Thymus (tissue), 11 donors: Measurements from ENCODE around the gene ALAS1. TPM values are rescaled to one million over a fixed set of nuclear protein-coding genes. Genes with fewer than 3 reads are reported as not detected.

Experiments
- DNase-seq, 9 donors: peaks; one replicate each; pipeline ENCODE4 v3.0.0-alpha.2; 2013; ENCODE audit warnings: low spot score in 9 of 9, low read depth in 6 of 9, missing footprints in 1 of 9
- H3K27ac ChIP-seq, 2 donors: one replicate each; pipeline ENCODE4 v1.5.1; 2013; ENCODE audit warnings: control low read depth in 1 of 2, low read depth in 1 of 2, low read length in 1 of 2, mild to moderate bottlenecking in 1 of 2, moderate library complexity in 1 of 2
- H3K27me3 ChIP-seq, 2 donors: one replicate each; pipeline ENCODE4 v1.5.1; 2013; ENCODE audit warnings: low read length in 1 of 2; ENCODE audit not compliant: control insufficient read depth in 2 of 2, insufficient read depth in 1 of 2
- H3K36me3 ChIP-seq, 2 donors: one replicate each; pipeline ENCODE4 v1.5.1; 2013; ENCODE audit warnings: low read length in 1 of 2, mild to moderate bottlenecking in 1 of 2, moderate library complexity in 1 of 2; ENCODE audit not compliant: control insufficient read depth in 2 of 2, insufficient read depth in 2 of 2
- H3K4me1 ChIP-seq, 2 donors: one replicate each; pipeline ENCODE4 v1.5.1; 2013; ENCODE audit warnings: low read length in 2 of 2; ENCODE audit not compliant: control insufficient read depth in 2 of 2, insufficient read depth in 2 of 2
- H3K4me3 ChIP-seq, 2 donors: one replicate each; pipeline ENCODE4 v1.5.1; 2013; ENCODE audit warnings: low read length in 2 of 2, control low read depth in 1 of 2, mild to moderate bottlenecking in 1 of 2
- H3K9me3 ChIP-seq, 2 donors: one replicate each; pipeline ENCODE4 v1.5.1; 2013; ENCODE audit warnings: low read length in 1 of 2, mild to moderate bottlenecking in 1 of 2; ENCODE audit not compliant: control insufficient read depth in 2 of 2, insufficient read depth in 1 of 2
- WGBS: extraction: QIAGEN DNeasy Blood & Tissue Kit; methylation state at CpG from one replicate; pipeline ENCODE4 v1.1.7; 2013; 5-methylcytosine and 5-hydroxymethylcytosine counted together
- polyA plus RNA-seq: library from polyadenylated mRNA; stranded (reverse); fragments of 200-250 nt; gene quantifications from one replicate; pipeline ENCODE4 v1.2.3, GENCODE V29; 2013
- total RNA-seq: library from RNA; stranded (reverse); fragments of 120-200 nt; gene quantifications from one replicate; pipeline ENCODE4 v1.2.4, GENCODE V29; 2013
- donor health status: healthy.

Gene ALAS1
- total and polyA plus RNA-seq, 2 donors, result 22.8 to 34.5 TPM

GRCh38 chr3:52231502-52232278 is 33.7 kb downstream of the ALAS1 start:
- peaks cover 0 to under 1% of the 10 kb centered on the region in 2 donors for H3K9me3 ChIP-seq
- H3K36me3 ChIP-seq, result peaks cover 81 to 83% of the 10 kb centered on the region in 2 donors
- 72% methylated on average over 34 of the region's 34 CpGs for WGBS
- peak in 5 of 9 donors; percentile 65 to 87 (median 80) for DNase-seq
- H3K27ac ChIP-seq, result peak overlapping the region in 1 of 2 donors; percentile 23
- H3K27me3 ChIP-seq, result no peaks in the 10 kb centered on the region
- no peak overlapping the region for H3K4me3 ChIP-seq
- H3K4me1 ChIP-seq, result peaks cover 18 to 55% of the 10 kb centered on the region in 2 donors

DNA sequence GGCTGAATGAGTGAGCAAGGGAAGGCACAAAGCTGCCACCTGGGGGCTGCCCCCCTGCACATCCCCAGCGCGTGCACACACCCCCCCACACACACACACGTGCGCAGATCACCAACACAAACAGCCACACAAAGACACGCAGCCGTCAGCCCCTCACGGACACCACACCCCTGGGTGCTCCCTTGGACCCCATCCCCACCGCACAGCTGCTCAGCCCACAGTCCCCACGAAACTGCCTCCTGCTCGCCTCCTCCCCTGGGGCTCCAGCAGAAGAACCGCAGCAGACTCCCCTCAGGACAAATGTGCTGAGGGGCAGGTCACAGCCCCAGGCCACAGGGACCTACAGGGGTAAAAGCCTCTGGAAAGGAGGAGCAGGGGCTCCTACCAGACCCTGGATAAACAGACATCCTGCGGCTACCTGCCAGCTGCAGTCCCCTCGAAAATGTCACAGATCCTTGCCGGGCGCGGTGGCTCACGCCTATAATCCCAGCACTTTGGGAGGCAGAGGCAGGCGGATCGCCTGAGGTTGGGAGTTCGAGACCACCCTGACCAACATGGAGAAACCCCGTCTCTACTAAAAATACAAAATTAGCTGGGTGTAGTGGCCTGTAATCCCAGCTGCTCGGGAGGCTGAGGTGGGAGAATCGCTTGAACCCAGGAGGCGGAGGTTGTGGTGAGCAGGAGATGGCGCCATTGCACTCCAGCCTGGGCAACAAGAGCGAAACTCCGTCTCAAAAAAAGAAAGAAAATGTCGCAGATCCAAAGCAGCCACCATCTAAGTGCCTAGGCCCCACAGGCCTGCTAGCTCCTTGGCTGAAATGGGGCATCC is 34.5 kb downstream of the ALAS1 start:
- Histone ChIP-seq H3K4me3 (no peak overlapping the region), H3K4me1 (peaks cover 16 to 55% of the 10 kb centered on the region in 2 donors), H3K27ac (peak overlapping the region in 1 of 2 donors; percentile 41), H3K27me3 (no peaks in the 10 kb centered on the region), H3K9me3 (no peaks in the 10 kb centered on the region), H3K36me3 (peaks cover 77 to 84% of the 10 kb centered on the region in 2 donors)
- 85% methylated on average over 28 of the region's 28 CpGs for WGBS
- DNase-seq, result no peak

DNA sequence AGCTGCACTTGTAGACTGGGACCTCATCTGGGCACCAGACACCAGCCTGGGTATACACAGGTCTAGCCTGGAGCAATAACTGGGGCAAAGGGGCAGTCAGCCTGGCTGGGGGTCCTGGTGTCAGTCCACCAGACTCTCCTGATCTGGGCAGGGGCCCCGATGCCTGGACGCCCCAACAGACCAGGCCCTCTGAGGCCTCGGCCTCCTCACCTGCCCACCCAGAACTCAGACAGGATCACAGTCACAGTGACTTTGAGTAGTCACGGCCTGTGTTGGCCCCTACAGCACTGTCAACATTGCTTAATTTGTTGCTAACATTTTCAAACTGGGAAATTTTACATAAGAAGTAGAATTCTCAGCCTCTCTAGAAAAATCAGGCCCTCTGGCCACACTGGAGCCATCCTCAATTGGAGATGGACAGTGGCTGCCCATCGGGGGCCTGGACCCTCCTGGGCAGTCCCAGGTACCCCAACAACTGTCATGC is 35.2 kb downstream of the ALAS1 start:
- H3K27me3 ChIP-seq, result no peaks in the 10 kb centered on the region
- no peak for DNase-seq
- WGBS, result 98% methylated on average over 5 of the region's 5 CpGs
- no peak overlapping the region for H3K4me3 ChIP-seq
- peaks cover 72 to 79% of the 10 kb centered on the region in 2 donors for H3K36me3 ChIP-seq
- H3K9me3 ChIP-seq, result no peaks in the 10 kb centered on the region
- H3K4me1 ChIP-seq, result peaks cover 22 to 55% of the 10 kb centered on the region in 2 donors
- peak overlapping the region in 1 of 2 donors; percentile 41 for H3K27ac ChIP-seq

DNA sequence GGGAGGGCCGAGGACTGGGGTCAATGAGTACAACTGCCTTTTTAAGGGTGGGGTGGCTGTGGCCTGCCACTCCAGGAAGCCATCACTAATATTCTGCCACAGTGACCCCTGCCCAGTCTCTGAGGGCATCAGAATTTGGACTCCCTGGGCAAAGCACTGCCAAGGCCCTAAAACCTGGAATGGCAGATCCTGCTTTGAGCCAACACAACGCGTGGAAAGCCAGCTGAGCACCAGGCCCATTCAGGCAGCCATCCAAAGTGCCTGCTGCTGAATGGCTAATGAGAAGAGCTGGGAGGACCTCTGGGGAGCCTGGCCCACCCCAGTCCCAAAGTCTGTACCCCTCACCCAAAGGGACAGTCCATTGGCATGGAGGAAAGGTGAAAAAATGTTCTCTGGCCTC is 36.0 kb downstream of the ALAS1 start:
- Histone ChIP-seq H3K4me1 (peaks cover 24 to 53% of the 10 kb centered on the region in 2 donors), H3K36me3 (peaks cover 64 to 71% of the 10 kb centered on the region in 2 donors), H3K4me3 (no peak overlapping the region), H3K9me3 (no peaks in the 10 kb centered on the region), H3K27me3 (no peaks in the 10 kb centered on the region), H3K27ac (no peak overlapping the region)
- WGBS, result 98% methylated on average over 3 of the region's 3 CpGs
- DNase-seq, result no peak

DNA sequence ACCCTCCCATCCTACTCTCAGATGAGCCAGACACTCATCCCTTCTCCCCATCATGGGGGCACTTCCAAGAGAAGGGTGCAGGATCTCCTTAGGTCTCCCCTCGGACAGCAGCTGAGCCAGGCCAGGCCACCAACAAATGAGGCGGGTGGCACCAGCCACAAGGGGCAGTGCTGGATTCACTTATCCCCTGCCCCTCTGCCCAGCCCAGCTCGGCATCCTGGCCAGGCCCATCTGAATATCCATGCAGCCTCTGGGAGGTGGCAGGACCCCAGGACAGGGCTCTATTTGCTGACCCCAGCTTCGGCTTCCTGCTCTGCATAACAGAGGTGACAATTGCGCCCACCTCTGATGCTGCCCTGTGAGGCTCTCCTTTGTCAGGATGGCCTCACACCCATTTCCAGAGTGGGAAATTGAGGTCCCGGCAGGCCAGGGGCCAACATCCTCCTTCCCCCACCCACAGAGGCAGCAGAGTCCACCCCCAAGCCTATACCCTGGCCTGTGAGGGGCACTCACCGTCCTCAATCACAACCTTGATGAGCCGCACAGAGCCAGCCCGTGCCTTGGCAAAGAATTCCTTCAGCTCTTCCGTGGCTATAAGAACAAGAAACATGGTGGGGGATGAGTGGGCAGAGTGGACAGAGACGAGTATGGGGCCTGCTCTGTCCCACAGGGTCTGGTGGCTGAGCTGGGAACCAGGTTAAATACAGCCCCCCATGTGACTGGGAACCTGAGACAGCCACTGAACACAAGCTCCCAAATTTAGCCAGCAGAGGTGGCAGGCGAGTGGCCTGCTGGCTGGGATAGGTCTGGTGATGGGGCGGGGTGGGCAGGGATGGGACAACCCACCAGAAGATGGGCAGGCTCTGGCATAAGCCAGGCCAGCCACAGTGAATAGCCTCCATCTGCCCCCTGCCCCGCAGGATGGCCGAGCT is 36.8 kb downstream of the ALAS1 start:
- Histone ChIP-seq H3K27ac (no peak overlapping the region), H3K9me3 (no peaks in the 10 kb centered on the region), H3K36me3 (peaks cover 56 to 63% of the 10 kb centered on the region in 2 donors), H3K27me3 (no peaks in the 10 kb centered on the region), H3K4me1 (peaks cover 27 to 57% of the 10 kb centered on the region in 2 donors), H3K4me3 (no peak overlapping the region)
- no peak for DNase-seq
- 98% methylated on average over 15 of the region's 15 CpGs for WGBS

GRCh38 chr3:52236424-52236886 is 38.5 kb downstream of the ALAS1 start:
- no peak overlapping the region for H3K4me3 ChIP-seq
- WGBS, result 96% methylated on average over 5 of the region's 5 CpGs
- H3K27me3 ChIP-seq, result no peaks in the 10 kb centered on the region
- no peak overlapping the region for H3K27ac ChIP-seq
- peaks cover 39 to 46% of the 10 kb centered on the region in 2 donors for H3K36me3 ChIP-seq
- no peak for DNase-seq
- H3K4me1 ChIP-seq, result peaks cover 35 to 69% of the 10 kb centered on the region in 2 donors
- H3K9me3 ChIP-seq, result no peaks in the 10 kb centered on the region

GRCh38 chr3:52237006-52237656 is 39.2 kb downstream of the ALAS1 start:
- DNase-seq, result no peak
- no peak overlapping the region for H3K27ac ChIP-seq
- 93% methylated on average over 6 of the region's 6 CpGs for WGBS
- no peaks in the 10 kb centered on the region for H3K27me3 ChIP-seq
- peaks cover 32 to 39% of the 10 kb centered on the region in 2 donors for H3K36me3 ChIP-seq
- H3K4me1 ChIP-seq, result peaks cover 31 to 67% of the 10 kb centered on the region in 2 donors
- no peaks in the 10 kb centered on the region for H3K9me3 ChIP-seq
- no peak overlapping the region for H3K4me3 ChIP-seq

DNA sequence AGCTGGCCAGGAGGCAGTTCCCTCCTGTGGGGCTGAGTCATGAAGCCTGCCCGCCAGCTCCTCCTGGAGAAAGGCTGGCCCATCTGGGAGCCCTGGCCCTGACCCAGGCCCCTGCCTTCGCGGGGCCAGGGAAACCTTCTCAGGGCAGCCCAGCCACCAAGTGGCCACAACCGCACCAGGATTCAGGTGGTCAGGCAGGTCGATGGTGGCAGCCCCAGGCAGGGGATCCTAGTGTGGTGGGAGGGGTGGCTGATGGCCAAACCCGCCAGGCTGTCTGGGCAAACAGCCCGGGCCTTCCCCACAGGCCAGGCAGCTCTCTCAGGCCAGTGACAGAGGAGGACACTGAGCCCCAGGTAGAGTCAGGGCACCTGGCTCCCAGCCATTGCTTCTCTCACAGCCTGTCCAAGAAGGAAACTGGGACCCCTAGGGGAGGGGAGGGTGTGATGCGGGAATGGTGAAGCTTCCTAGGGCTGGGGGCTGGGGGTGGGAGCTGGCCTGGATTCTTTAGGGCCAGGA is 39.8 kb downstream of the ALAS1 start:
- peaks cover 28 to 33% of the 10 kb centered on the region in 2 donors for H3K36me3 ChIP-seq
- no peaks in the 10 kb centered on the region for H3K27me3 ChIP-seq
- 65% methylated on average over 8 of the region's 8 CpGs for WGBS
- DNase-seq, result no peak
- H3K4me3 ChIP-seq, result peak overlapping the region; percentile 93
- H3K9me3 ChIP-seq, result no peaks in the 10 kb centered on the region
- peak overlapping the region; percentile 9 to 74 for H3K27ac ChIP-seq
- peaks cover 28 to 61% of the 10 kb centered on the region in 2 donors for H3K4me1 ChIP-seq
